Suprapubic skin (tissue), 4 donors: ENCODE data around the gene HENMT1. TPM values are rescaled to one million over a fixed set of nuclear protein-coding genes. Genes with fewer than 3 reads are reported as not detected.

Source experiments
- DNase-seq, 2 donors: peaks; one replicate each; pipeline ENCODE4 v3.0.0-alpha.2; 2019; ENCODE audit warnings: low spot score in 2 of 2
- H3K27ac ChIP-seq: fragments of 200-600 bp; sonication (generic); one replicate; pipeline ENCODE4 v1.5.1; 2019
- H3K27me3 ChIP-seq: fragments of 200-600 bp; sonication (generic); one replicate; pipeline ENCODE4 v1.5.1; 2019
- H3K36me3 ChIP-seq: fragments of 200-600 bp; sonication (generic); one replicate; pipeline ENCODE4 v1.5.1; 2019
- H3K4me1 ChIP-seq: fragments of 200-600 bp; sonication (generic); one replicate; pipeline ENCODE4 v1.5.1; 2019
- H3K4me3 ChIP-seq: fragments of 200-600 bp; sonication (generic); one replicate; pipeline ENCODE4 v1.5.1; 2019; ENCODE audit warnings: mild to moderate bottlenecking
- H3K9me3 ChIP-seq: fragments of 200-600 bp; sonication (generic); one replicate; pipeline ENCODE4 v1.5.1; 2019
- CTCF ChIP-seq, 2 donors: fragments of 200-600 bp in 1 of 2; fragments of 450-650 bp in 1 of 2; sonication (generic) in 1 of 2; IDR thresholded peaks; one replicate each; pipeline ENCODE4 v1.5.1; 2016 to 2019; ENCODE audit warnings: antibody characterized with exemption in 2 of 2, mild to moderate bottlenecking in 1 of 2, moderate library complexity in 1 of 2
- EP300 ChIP-seq: sonication (generic); formaldehyde crosslinking; IDR thresholded peaks from one replicate; pipeline ENCODE4 v1.6.1; 2017; ENCODE audit warnings: antibody characterized with exemption
- POLR2A ChIP-seq, 2 donors: fragments of 450-650 bp; IDR thresholded peaks; one replicate each; pipeline ENCODE4 v1.6.1; 2017; ENCODE audit warnings: antibody characterized with exemption in 2 of 2, mild to moderate bottlenecking in 2 of 2, moderate library complexity in 2 of 2
- POLR2AphosphoS5 ChIP-seq, 3 donors: sonication (generic); formaldehyde crosslinking; IDR thresholded peaks; one replicate each; pipeline ENCODE4 v1.6.1; 2017; ENCODE audit warnings: antibody characterized with exemption in 3 of 3
- WGBS: methylation state at CpG from one replicate; pipeline ENCODE4 v1.1.5; 2018; 5-methylcytosine and 5-hydroxymethylcytosine counted together
- total RNA-seq, 4 donors: library from RNA; depleted of rRNA; stranded (reverse); fragments of >200 nt; gene quantifications; one replicate each; pipeline ENCODE4 v1.1.0, GENCODE V29; 2016

HENMT1 gene
- total RNA-seq, 4 donors from 2014 or later = 1.8 to 4.6 (median 2.4) TPM

- WGBS = 59% methylated on average over 11 of the region's 11 CpGs
- H3K27ac ChIP-seq = peak overlapping the region; percentile 29
- no peaks in the 10 kb centered on the region for H3K27me3 ChIP-seq
- peaks cover 13% of the 10 kb centered on the region for H3K4me1 ChIP-seq
- TF ChIP-seq POLR2A (IDR thresholded peaks at IDR 0.05) = no peak
- no peak for TF ChIP-seq POLR2AphosphoS5 (IDR thresholded peaks at IDR 0.05)
- TF ChIP-seq EP300 = no peak
- TF ChIP-seq CTCF (IDR thresholded peaks at IDR 0.05) = no peak
- H3K9me3 ChIP-seq = no peaks in the 10 kb centered on the region
- peaks cover 8% of the 10 kb centered on the region for H3K36me3 ChIP-seq
- H3K4me3 ChIP-seq = no peak overlapping the region
- no peak for DNase-seq
These were observed 51.3 kb downstream of the HENMT1 start for GRCh38 chr1:108609483-108610049.

- no peak overlapping the region for H3K4me3 ChIP-seq
These were observed 54.4 kb downstream of the HENMT1 start for GRCh38 chr1:108606478-108606877.

GRCh38 chr1:108605633-108606032, 55.3 kb downstream of the HENMT1 start:
- TF ChIP-seq POLR2AphosphoS5 (IDR thresholded peaks at IDR 0.05) = no peak
- no peak for TF ChIP-seq CTCF (IDR thresholded peaks at IDR 0.05)
- no peak for TF ChIP-seq POLR2A (IDR thresholded peaks at IDR 0.05)
- TF ChIP-seq EP300 = no peak
- no peak overlapping the region for H3K4me3 ChIP-seq
- H3K4me1 ChIP-seq = peaks cover 13% of the 10 kb centered on the region
- DNase-seq = no peak
- no peaks in the 10 kb centered on the region for H3K36me3 ChIP-seq
- H3K9me3 ChIP-seq = no peaks in the 10 kb centered on the region
- no peak overlapping the region for H3K27ac ChIP-seq
- no peaks in the 10 kb centered on the region for H3K27me3 ChIP-seq

More at GRCh38 chr1:108606478-108606877, 54.4 kb downstream of the HENMT1 start:
- no peak overlapping the region for H3K27ac ChIP-seq
- peaks cover 13% of the 10 kb centered on the region for H3K4me1 ChIP-seq
- no peak for DNase-seq
- no peaks in the 10 kb centered on the region for H3K27me3 ChIP-seq
- no peak for TF ChIP-seq POLR2A (IDR thresholded peaks at IDR 0.05)
- no peak for TF ChIP-seq CTCF (IDR thresholded peaks at IDR 0.05)
- TF ChIP-seq EP300 = no peak
- no peak for TF ChIP-seq POLR2AphosphoS5 (IDR thresholded peaks at IDR 0.05)
- H3K9me3 ChIP-seq = no peaks in the 10 kb centered on the region
- H3K36me3 ChIP-seq = no peaks in the 10 kb centered on the region

- no peaks in the 10 kb centered on the region for H3K9me3 ChIP-seq
- no peak overlapping the region for H3K4me3 ChIP-seq
- H3K36me3 ChIP-seq = no peaks in the 10 kb centered on the region
- TF ChIP-seq EP300 (no peak), POLR2A (IDR thresholded peaks at IDR 0.05) (no peak), POLR2AphosphoS5 (IDR thresholded peaks at IDR 0.05) (no peak), CTCF (IDR thresholded peaks at IDR 0.05) (no peak)
- H3K27ac ChIP-seq = no peak overlapping the region
- peaks cover 3% of the 10 kb centered on the region for H3K4me1 ChIP-seq
- no peak for DNase-seq
- H3K27me3 ChIP-seq = no peaks in the 10 kb centered on the region
- 97% methylated on average over 1 of the region's 1 CpG for WGBS
These were observed 59.0 kb downstream of the HENMT1 start for GRCh38 chr1:108601708-108602410.

- Histone ChIP-seq H3K36me3 (no peaks in the 10 kb centered on the region), H3K9me3 (no peaks in the 10 kb centered on the region), H3K4me3 (no peak overlapping the region), H3K27ac (no peak overlapping the region), H3K27me3 (no peaks in the 10 kb centered on the region), H3K4me1 (peaks cover 13% of the 10 kb centered on the region)
- no peak for TF ChIP-seq POLR2AphosphoS5 (IDR thresholded peaks at IDR 0.05)
- TF ChIP-seq POLR2A (IDR thresholded peaks at IDR 0.05) = no peak
- TF ChIP-seq EP300 = no peak
- no peak for TF ChIP-seq CTCF (IDR thresholded peaks at IDR 0.05)
- WGBS = 70% methylated on average over 4 of the region's 4 CpGs
- DNase-seq = no peak
These were observed 60.4 kb downstream of the HENMT1 start for GRCh38 chr1:108600504-108600903.
